Stimulated activated memory B cell treated with anti-CD40 and anti-IgM and Interleukin-4, amounts not matched to agents 10 μg/mL and 1 μg/mL and 100 μg/mL, for 72 hours (primary cell): ENCODE data around the gene PTPRK.

Experiments used
- ATAC-seq: fragments of 150-1000 bp; cut with Tn5 transposase; 2 replicates; pipeline ENCODE4 v1.10.0; 2021
- H3K27ac Mint-ChIP-seq: one replicate; pipeline ENCODE4 v1.8.0; 2022; ENCODE audit warnings: mild to moderate bottlenecking, mixed read lengths
- H3K27me3 Mint-ChIP-seq: one replicate; pipeline ENCODE4 v1.8.0; 2022; ENCODE audit warnings: mixed read lengths
- H3K36me3 Mint-ChIP-seq: one replicate; pipeline ENCODE4 v1.8.0; 2022; ENCODE audit warnings: mixed read lengths
- H3K4me1 Mint-ChIP-seq: one replicate; pipeline ENCODE4 v1.8.0; 2022; ENCODE audit warnings: mixed read lengths
- H3K4me3 Mint-ChIP-seq: one replicate; pipeline ENCODE4 v1.8.0; 2022; ENCODE audit warnings: mild to moderate bottlenecking, moderate library complexity, mixed read lengths
- H3K9me3 Mint-ChIP-seq: one replicate; pipeline ENCODE4 v1.8.0; 2022; ENCODE audit warnings: mixed read lengths

PTPRK gene

GRCh38 chr6:128483472-128484135 lies 36.8 kb downstream of the PTPRK start:
- Mint-ChIP-seq H3K9me3 (no peaks in the 10 kb centered on the region), H3K4me1 (no peaks in the 10 kb centered on the region), H3K27me3 (no peaks in the 10 kb centered on the region), H3K27ac (no peak overlapping the region), H3K4me3 (no peak overlapping the region), H3K36me3 (no peaks in the 10 kb centered on the region)
- no peak for ATAC-seq

- H3K9me3 Mint-ChIP-seq = no peaks in the 10 kb centered on the region
- no peaks in the 10 kb centered on the region for H3K27me3 Mint-ChIP-seq
- H3K27ac Mint-ChIP-seq = no peak overlapping the region
- ATAC-seq = no peak
- no peaks in the 10 kb centered on the region for H3K4me1 Mint-ChIP-seq
- H3K4me3 Mint-ChIP-seq = no peak overlapping the region
- H3K36me3 Mint-ChIP-seq = no peaks in the 10 kb centered on the region
Observed at GRCh38 chr6:128482642-128483041, 37.8 kb downstream of the PTPRK start.

- no peaks in the 10 kb centered on the region for H3K36me3 Mint-ChIP-seq
- H3K27me3 Mint-ChIP-seq = no peaks in the 10 kb centered on the region
- ATAC-seq = no peak
- no peaks in the 10 kb centered on the region for H3K4me1 Mint-ChIP-seq
- H3K9me3 Mint-ChIP-seq = no peaks in the 10 kb centered on the region
- H3K4me3 Mint-ChIP-seq = no peak overlapping the region
- H3K27ac Mint-ChIP-seq = no peak overlapping the region
Observed at GRCh38 chr6:128479991-128480390, 40.4 kb downstream of the PTPRK start.

GRCh38 chr6:128479048-128479666 lies 41.2 kb downstream of the PTPRK start:
- Mint-ChIP-seq H3K4me1 (no peaks in the 10 kb centered on the region), H3K4me3 (no peak overlapping the region), H3K27me3 (no peaks in the 10 kb centered on the region), H3K9me3 (no peaks in the 10 kb centered on the region), H3K27ac (no peak overlapping the region), H3K36me3 (no peaks in the 10 kb centered on the region)
- ATAC-seq = no peak

- Mint-ChIP-seq H3K36me3 (no peaks in the 10 kb centered on the region), H3K27me3 (no peaks in the 10 kb centered on the region), H3K9me3 (no peaks in the 10 kb centered on the region), H3K4me3 (no peak overlapping the region), H3K27ac (no peak overlapping the region), H3K4me1 (no peaks in the 10 kb centered on the region)
- no peak for ATAC-seq
Observed at GRCh38 chr6:128478230-128479047, 42.0 kb downstream of the PTPRK start.

GRCh38 chr6:128474933-128475332 lies 45.5 kb downstream of the PTPRK start:
- H3K27me3 Mint-ChIP-seq = no peaks in the 10 kb centered on the region
- H3K27ac Mint-ChIP-seq = no peak overlapping the region
- H3K36me3 Mint-ChIP-seq = no peaks in the 10 kb centered on the region
- H3K4me3 Mint-ChIP-seq = no peak overlapping the region
- no peak for ATAC-seq
- no peaks in the 10 kb centered on the region for H3K4me1 Mint-ChIP-seq
- H3K9me3 Mint-ChIP-seq = no peaks in the 10 kb centered on the region

- no peak for ATAC-seq
- Mint-ChIP-seq H3K27me3 (no peaks in the 10 kb centered on the region), H3K36me3 (no peaks in the 10 kb centered on the region), H3K9me3 (no peaks in the 10 kb centered on the region), H3K27ac (no peak overlapping the region), H3K4me1 (no peaks in the 10 kb centered on the region), H3K4me3 (no peak overlapping the region)
Observed at GRCh38 chr6:128474481-128474880, 45.9 kb downstream of the PTPRK start.

- no peak for ATAC-seq
- Mint-ChIP-seq H3K27ac (no peak overlapping the region), H3K9me3 (no peaks in the 10 kb centered on the region), H3K36me3 (no peaks in the 10 kb centered on the region), H3K4me1 (no peaks in the 10 kb centered on the region), H3K4me3 (no peak overlapping the region), H3K27me3 (no peaks in the 10 kb centered on the region)
Observed at GRCh38 chr6:128471907-128472306, 48.5 kb downstream of the PTPRK start.

GRCh38 chr6:128465368-128466343 lies 54.7 kb downstream of the PTPRK start:
- no peak overlapping the region for H3K4me3 Mint-ChIP-seq
- no peak for ATAC-seq
- H3K27me3 Mint-ChIP-seq = no peaks in the 10 kb centered on the region
- no peaks in the 10 kb centered on the region for H3K4me1 Mint-ChIP-seq
- no peaks in the 10 kb centered on the region for H3K9me3 Mint-ChIP-seq
- H3K27ac Mint-ChIP-seq = no peak overlapping the region
- H3K36me3 Mint-ChIP-seq = no peaks in the 10 kb centered on the region

- no peak for ATAC-seq
- H3K27ac Mint-ChIP-seq = no peak overlapping the region
- H3K4me3 Mint-ChIP-seq = no peak overlapping the region
- no peaks in the 10 kb centered on the region for H3K9me3 Mint-ChIP-seq
- H3K4me1 Mint-ChIP-seq = no peaks in the 10 kb centered on the region
- H3K36me3 Mint-ChIP-seq = no peaks in the 10 kb centered on the region
- no peaks in the 10 kb centered on the region for H3K27me3 Mint-ChIP-seq
Observed at GRCh38 chr6:128464790-128465189, 55.6 kb downstream of the PTPRK start.

GRCh38 chr6:128463942-128464341 lies 56.5 kb downstream of the PTPRK start:
- H3K4me3 Mint-ChIP-seq = no peak overlapping the region
- no peak for ATAC-seq
- no peaks in the 10 kb centered on the region for H3K4me1 Mint-ChIP-seq
- no peaks in the 10 kb centered on the region for H3K27me3 Mint-ChIP-seq
- H3K27ac Mint-ChIP-seq = no peak overlapping the region
- H3K36me3 Mint-ChIP-seq = no peaks in the 10 kb centered on the region
- no peaks in the 10 kb centered on the region for H3K9me3 Mint-ChIP-seq

GRCh38 chr6:128461501-128461900 lies 58.9 kb downstream of the PTPRK start:
- H3K4me3 Mint-ChIP-seq = no peak overlapping the region
- H3K36me3 Mint-ChIP-seq = no peaks in the 10 kb centered on the region
- no peak overlapping the region for H3K27ac Mint-ChIP-seq
- H3K27me3 Mint-ChIP-seq = no peaks in the 10 kb centered on the region
- H3K4me1 Mint-ChIP-seq = no peaks in the 10 kb centered on the region
- no peak for ATAC-seq
- H3K9me3 Mint-ChIP-seq = no peaks in the 10 kb centered on the region

GRCh38 chr6:128456510-128457230 lies 63.7 kb downstream of the PTPRK start:
- no peak overlapping the region for H3K4me3 Mint-ChIP-seq
- H3K27me3 Mint-ChIP-seq = no peaks in the 10 kb centered on the region
- no peak for ATAC-seq
- H3K9me3 Mint-ChIP-seq = no peaks in the 10 kb centered on the region
- H3K36me3 Mint-ChIP-seq = no peaks in the 10 kb centered on the region
- H3K4me1 Mint-ChIP-seq = no peaks in the 10 kb centered on the region
- no peak overlapping the region for H3K27ac Mint-ChIP-seq

- no peak overlapping the region for H3K27ac Mint-ChIP-seq
- no peaks in the 10 kb centered on the region for H3K9me3 Mint-ChIP-seq
- no peaks in the 10 kb centered on the region for H3K4me1 Mint-ChIP-seq
- H3K4me3 Mint-ChIP-seq = no peak overlapping the region
- H3K27me3 Mint-ChIP-seq = no peaks in the 10 kb centered on the region
- no peaks in the 10 kb centered on the region for H3K36me3 Mint-ChIP-seq
- no peak for ATAC-seq
Observed at GRCh38 chr6:128455959-128456358, 64.4 kb downstream of the PTPRK start.
